Non-pigmented ciliary epithelial cell (primary cell): Measurements from ENCODE around the gene IL23R.
A peak's percentile ranks its signal among the peaks of the same experiment; 100 is the strongest.

Experiments
- DNase-seq: peaks from one replicate; pipeline ENCODE4 v3.0.0-alpha.2; 2010; ENCODE audit warnings: low read depth

The IL23R gene

DNA sequence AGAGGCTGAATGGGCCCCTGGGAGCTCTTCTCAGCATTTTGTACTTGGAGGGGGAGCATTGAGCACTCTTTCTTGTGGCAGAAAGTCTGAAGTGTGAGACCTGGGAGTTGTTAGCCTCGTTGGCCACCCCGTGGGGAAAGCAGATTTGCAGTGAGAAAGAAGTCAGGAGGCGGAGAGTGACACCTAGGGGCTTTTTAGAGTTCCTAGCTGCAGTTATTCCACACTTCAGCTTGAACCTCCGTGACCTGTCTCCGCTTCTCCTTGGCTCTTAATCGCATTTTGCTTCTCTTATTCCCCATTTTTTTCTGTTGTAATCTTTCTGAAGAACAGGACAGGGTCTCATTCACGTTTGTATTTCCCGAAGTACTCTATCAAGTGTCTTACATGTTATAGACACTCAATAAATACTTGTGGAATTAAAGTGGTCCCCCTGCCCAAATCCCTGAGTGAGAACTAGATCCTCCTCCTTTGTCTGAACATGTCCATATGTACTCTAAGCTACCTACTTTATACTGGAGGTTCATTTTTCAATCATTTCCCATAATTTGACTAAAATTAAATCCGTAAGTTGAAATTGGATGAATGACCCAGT lies 17.0 kb upstream of the IL23R start:
- peak; percentile 50 for DNase-seq

DNA sequence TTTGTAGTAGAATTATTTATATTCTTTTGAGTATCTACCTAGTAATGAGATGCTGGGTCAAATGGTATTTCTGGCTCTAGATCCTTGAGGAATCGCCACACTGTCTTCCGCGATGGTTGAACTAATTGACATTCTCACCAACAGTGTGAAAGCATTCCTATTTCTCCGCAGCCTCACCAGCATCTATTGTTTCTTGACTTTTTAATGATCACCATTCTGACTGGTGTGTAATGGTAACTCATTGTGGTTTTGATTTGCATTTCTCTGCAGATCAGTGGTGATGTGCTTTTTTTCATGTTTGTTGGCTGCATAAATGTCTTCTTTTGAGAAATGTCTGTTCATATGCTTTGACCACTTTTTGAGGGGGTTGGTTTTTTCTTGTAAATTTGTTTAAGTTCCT lies 15.3 kb upstream of the IL23R start:
- no peak for DNase-seq

DNA sequence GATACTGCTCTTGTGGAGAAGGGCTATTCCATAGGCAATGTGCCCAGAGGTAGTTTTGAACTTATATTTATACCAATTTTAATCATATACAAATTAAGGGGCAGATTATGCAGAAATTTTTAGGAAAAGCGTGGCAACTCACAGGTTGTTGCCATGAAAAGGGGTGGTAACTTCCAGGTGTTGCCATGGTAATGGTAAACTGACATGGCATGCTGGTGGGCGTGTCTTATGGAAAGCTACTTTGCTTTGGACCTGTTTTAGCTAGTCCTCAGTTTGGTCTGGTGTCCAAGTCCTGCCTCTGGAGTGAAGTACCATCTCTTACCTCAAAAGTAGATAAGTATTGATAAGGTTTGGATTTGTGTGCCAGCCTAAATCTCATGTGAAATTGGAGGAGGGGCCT lies 7.9 kb upstream of the IL23R start:
- no peak for DNase-seq

DNA sequence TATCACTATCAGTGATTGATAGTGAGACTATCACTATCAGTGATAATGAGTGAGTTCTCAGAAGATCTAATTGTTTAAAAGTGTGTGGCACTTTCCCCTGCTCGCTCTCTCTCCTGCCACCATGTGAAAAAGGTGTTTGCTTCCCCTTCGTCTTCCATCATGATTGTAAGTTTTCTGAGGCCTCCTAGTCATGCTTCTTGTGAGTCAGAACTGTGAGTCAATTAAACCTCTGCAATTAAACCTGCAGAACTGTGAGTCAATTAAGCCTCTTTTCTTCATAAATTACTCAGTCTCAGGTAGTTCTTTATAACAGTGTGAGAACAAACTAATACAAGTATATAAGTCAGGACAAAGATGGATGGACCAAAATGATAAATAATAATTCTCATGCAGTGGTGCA lies 7.0 kb upstream of the IL23R start:
- DNase-seq, result no peak

DNA sequence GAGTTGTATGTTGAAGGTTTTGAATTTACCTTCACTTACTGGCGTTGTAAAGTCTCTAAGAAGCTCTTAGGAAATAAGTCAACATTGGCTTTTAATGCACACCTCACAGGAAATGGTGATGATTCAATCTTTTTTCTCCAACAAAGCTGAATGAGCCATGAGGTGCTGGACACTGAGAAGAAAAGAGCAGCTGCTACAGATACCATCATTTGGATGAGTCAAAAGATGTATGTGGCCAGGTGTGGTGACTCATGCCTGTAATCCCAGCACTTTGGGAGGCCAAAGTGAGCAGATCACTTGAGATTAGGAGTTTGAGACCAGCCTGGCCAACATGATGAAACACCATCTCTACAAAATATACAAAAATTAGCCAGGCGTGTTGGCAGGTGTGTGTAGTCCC lies 3.3 kb upstream of the IL23R start:
- no peak for DNase-seq

- DNase-seq, result no peak
Observed at GRCh38 chr1:67165468-67166041, 699 bp upstream of the IL23R start.

GRCh38 chr1:67169496-67169895 lies 3.2 kb downstream of the IL23R start:
- no peak for DNase-seq

DNA sequence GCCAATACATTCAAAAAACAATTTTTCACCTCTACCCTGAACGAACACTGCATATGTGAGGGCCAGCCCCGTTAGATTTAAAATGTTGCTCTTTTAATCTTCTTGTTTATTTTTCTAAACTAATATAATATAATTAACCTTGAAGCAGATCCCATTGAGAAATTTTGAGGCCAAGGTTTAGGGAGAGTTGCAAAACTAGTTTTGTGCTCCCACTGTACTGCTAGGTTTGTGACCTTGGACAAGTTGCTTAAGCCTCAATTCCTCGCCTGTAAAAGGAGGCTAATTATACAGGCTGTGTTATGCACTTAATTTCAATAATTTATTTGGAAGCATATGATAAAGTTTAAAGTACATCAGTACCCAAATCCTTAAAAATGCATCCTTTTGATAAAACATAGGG lies 3.7 kb downstream of the IL23R start:
- DNase-seq, result no peak

DNA sequence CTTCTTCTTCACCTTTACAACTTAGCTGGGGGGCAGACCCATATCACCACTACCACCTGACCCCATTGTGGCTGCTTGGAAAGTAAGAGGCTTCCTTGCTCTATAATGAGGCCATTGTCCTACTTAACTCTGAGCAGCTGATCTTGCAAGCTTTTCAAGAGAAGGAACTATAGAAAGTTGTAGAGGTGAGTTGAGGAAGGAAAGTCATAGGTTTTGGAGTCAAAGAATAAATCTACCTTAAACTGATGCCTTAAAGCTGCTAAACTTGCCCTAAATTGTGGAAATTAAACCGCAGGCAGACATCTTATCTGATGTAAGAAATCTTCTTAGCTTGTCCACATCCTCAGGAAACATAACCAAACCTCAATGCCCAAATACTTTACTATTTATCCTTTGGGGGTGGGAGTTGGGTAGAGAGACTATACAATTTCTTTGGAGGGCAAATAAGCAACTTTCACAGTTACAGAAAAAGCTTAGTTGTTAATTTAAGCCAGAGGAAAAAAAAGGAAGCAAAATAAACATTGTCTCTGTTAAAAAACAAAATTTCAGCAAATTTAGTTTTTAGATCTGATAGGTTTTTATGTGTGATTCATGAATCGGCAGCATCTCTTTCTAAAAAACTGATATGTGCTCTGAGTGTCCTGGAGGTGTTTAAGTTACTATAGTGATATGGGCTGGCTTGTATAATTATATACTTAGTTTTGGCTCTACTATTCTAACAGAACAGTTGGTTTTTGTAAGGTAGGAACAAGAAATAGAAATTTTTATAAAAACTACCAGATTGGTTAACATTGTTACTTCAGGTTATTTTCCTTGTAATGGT lies 4.7 kb downstream of the IL23R start:
- no peak for DNase-seq

GRCh38 chr1:67171574-67171955 lies 5.3 kb downstream of the IL23R start:
- no peak for DNase-seq

GRCh38 chr1:67171978-67172377 lies 5.7 kb downstream of the IL23R start:
- no peak for DNase-seq

DNA sequence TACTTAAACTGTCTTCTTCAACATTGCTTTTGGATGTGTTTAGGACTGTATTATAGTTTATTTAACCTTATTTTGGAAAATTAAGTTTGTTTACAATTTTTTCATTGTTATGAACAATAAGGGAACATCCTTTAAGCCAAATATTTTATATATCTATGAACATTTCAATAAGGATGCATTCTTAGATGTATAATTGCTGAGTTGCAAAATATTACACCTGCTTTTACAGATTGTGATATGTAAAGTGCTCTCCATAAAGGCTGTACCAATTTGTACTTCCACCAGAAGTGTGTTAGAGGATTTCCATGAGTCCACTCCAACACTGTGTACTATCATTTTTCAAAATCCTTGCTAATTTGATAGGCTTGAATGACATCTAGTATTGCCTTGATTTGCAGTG lies 7.7 kb downstream of the IL23R start:
- DNase-seq, result no peak

DNA sequence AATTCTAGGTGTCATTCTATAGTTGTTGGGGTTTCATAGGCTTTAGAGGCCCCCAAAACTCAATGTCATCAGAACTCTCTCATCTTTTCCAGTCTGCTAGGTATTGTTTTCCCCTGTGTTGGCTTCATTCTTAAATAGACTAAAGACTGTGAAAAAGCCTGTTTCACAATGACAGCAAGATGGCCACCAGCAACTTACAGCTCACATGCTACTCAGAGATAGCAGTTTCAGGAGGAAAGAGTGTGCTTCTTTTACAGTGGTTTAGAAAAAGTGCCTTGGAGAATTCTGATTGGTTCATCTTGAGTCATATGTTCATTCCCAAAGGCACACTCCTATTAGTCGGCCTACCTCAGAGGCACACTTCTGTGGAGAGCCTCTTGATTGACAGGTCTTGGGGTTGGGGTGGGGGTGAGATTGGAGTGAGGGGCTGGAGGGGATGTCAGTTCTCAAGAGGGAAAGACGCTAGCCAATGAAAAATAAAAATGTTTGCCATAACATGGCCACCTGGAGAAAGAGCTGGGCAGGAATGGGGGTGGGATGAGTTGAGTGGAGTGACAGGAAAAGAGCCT lies 8.5 kb downstream of the IL23R start:
- DNase-seq, result no peak

DNA sequence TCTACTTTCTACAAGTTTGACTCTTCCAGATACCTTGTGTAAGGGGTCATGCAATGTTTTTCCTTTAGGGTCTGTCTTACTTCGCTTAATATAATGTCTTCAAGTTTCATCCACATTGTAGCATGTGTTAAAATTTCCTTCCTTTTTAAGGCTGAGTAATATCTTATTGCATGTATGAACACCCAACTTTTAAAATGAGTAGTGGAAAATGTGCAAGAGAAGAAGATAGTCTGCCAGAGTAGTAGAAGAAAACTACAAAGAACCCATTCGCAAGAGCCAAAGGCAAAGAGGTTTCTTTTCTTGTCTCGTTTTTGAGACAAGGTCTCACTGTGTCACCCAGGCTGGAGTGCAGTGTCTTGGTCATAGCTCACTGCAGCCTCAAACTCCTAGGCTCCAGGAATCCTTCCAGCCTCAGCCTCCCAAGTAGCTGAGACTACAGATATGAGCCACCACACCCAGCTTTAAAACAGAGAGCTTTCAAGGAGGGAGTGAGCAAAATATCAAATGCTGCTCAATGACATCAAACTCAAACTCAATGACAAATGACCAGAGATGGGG lies 9.4 kb downstream of the IL23R start:
- DNase-seq, result no peak

- no peak for DNase-seq
Observed at GRCh38 chr1:67184838-67185421, 18.7 kb downstream of the IL23R start.

DNA sequence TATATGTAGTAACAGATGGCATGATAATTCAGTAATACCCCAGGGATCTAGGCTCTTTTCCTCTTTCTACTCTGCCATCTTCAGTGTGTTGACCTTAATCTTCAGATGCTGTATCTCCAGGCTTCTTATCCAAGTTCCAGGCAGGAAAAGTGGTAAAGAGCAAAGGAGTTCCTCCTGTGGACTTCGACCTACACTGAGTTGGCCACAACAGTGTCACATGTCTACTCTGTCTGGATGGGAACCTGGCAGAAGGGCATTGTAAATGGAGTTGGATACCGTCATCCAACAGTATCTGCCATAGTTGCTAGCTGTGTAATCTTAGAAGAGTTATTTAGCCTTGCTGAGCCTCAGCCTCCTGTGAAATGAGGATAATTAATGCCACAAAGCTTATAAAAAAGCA lies 21.9 kb downstream of the IL23R start:
- no peak for DNase-seq

DNA sequence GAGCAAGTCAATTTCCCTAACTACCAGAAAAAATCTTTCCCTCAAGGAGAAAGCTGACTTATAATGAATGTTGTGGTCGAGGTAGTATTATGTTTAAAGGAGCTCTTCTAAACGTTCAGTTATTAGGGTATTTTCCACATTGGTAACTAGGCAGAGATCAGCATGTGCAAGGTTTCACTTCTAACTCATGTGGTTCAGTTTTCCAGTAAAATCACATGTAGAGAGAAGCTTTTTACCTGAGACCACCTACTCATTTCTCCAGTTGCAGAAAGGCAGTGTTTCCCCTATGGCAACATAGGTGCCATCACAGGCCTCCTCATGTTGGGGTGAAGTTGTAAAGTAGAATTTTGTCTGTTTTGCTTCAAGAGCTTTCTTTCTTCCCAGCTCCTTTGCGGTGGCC lies 23.7 kb downstream of the IL23R start:
- DNase-seq, result no peak

DNA sequence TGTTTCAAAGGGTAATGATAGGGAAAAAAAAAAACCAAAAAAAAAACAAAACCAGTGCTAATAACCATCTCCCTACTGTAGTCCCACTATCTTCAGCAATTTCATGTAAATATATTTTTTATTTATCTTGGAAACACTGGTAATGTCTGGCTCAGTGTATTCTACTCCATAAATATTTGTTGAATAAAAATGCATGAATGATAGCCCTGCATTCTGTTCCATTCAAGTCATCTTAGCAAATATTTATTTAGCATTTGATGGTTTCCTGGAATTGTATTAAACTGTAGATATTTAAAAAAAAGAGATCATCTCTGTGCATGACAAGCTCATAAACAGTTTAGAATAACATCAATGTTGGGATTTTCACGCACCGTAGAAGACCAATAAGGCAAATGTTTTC lies 24.2 kb downstream of the IL23R start:
- DNase-seq, result no peak

DNA sequence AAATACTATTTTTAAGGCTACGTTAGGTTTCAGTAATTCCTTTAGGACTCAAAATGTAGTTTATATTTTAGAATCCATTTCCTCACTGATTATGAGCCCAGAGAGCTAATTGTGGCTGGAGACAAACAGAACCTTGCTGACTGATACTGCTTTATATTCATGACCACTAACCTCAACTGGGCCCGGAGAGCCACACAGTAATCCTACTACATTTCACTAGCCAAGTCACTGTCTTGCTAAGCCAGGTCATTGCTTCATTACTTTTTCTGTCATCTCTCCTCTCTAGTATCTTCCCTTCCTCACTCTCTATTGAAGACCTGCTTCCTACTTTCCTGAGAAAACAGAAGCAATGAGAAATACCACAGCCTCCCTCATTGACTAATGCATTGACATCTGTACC lies 24.7 kb downstream of the IL23R start:
- no peak for DNase-seq

- no peak for DNase-seq
Observed at GRCh38 chr1:67191668-67192520, 25.6 kb downstream of the IL23R start.

DNA sequence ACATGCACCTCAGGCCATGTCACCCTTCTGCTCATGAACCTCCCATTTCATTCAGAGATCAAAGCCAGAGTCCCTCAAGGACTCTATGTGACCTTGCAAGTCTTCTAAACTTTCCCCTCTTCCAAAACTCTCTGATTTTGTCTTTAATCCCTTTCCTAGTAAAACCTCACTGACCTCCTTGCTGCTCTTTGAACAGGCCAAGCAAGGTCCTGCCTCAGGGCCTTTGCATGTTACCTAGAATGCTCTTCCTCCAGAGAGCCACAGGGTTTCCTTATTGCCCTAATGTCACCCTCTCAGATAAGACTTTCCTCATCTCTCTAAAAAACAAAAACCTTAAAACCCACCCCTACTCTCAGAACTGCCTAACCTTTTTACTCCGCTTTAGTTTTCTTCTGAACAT lies 26.6 kb downstream of the IL23R start:
- DNase-seq, result no peak

DNA sequence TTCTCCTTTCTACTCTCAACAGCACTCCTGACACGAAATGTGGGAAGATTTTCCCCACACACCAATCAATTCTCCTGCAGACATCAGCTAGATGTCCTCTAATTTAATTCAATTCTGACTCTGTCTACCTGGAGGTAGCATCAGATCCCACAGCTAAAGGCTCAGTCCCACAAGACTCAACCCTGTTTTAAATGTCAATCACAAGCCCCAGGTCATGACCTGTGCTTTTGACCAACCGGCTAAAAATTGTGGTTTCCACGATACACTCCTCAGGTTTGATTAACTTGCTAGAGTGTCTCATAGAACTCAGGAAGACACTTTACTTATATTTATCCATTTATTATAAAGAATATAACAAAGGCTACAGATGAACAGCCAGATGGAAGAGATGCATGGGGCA lies 27.4 kb downstream of the IL23R start:
- DNase-seq, result no peak
